ENCODE results near the gene HECW1. TPM values are rescaled to one million over a fixed set of nuclear protein-coding genes. Genes with fewer than 3 reads are reported as not detected.

HECW1 gene
- total and polyA plus RNA-seq, 2 donors (not counting 1 experiment from before 2014, with no cell fraction given), result not detected

DNA sequence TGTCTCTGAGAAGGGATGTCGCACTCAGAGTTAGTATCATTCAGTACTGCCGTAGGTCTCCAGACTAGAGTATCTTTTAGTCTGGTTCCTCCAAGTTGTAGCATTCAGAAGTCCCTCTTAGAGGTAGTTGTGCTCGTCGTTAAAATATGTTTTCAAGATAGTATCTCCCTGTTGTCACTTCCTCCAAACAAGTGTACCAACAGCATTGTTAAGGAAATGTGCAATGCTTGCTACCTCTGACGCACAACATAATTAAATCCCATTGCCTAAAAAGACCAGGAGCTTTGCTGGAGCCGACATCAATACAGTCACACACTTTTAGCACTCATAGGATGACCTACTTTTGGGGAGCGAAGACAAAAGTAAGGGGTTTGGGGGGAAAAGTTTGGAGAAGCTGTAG is 390.5 kb downstream of the HECW1 start:
- ATAC-seq (ENCODE audit: low read depth), result no peak
- no peak overlapping the region for H2AFZ ChIP-seq (ENCODE audit: insufficient read depth, low read depth, low read length, poor library complexity, severe bottlenecking)
- TF ChIP-seq EZH2 (IDR thresholded peaks at IDR 0.05; ENCODE audit: borderline replicate concordance, insufficient read depth, low read depth, low read length, poor library complexity, severe bottlenecking) (no peak), CTCF (IDR thresholded peaks at IDR 0.05) (no peak)
- no peak overlapping the region for H3K9ac ChIP-seq (ENCODE audit: low read length)
- H3K79me2 ChIP-seq (ENCODE audit: control insufficient read depth, insufficient read depth, low read length), result no peaks in the 10 kb centered on the region
- H3K9me3 ChIP-seq (ENCODE audit: control extremely low read depth in 1 of 3, control insufficient read depth in 2 of 3, insufficient read depth in 1 of 3, low read length in 2 of 3), result no peaks in the 10 kb centered on the region
- H3K27me3 ChIP-seq (replicated peaks in 1 of 4; ENCODE audit: control extremely low read depth in 1 of 4, control insufficient read depth in 3 of 4, insufficient read depth in 4 of 4, low read length in 3 of 4), result no peaks in the 10 kb centered on the region
- Mint-ChIP-seq H3K4me1 (no peaks in the 10 kb centered on the region), H3K4me3 (no peak overlapping the region), H3K27me3 (peaks cover 12% of the 10 kb centered on the region), H3K27ac (no peak overlapping the region), H3K9me3 (ENCODE audit: insufficient read depth) (no peaks in the 10 kb centered on the region)
- intact Hi-C loops (cut with micrococcal nuclease), result no loop called here
- no peak overlapping the region for H3K4me3 ChIP-seq (ENCODE audit: control extremely low read depth in 1 of 5, extremely low read depth in 1 of 5, insufficient read depth in 1 of 5, low read depth in 2 of 5, low read length in 4 of 5)
- H3K27ac ChIP-seq (ENCODE audit: low read length in 2 of 2), result no peak overlapping the region
- POLR2A ChIA-PET, result no interaction called here
- no peak for DNase-seq
- WGBS (ENCODE audit: insufficient coverage), result 100% methylated on average over 2 of the region's 7 CpGs
- H3K4me1 ChIP-seq (ENCODE audit: control insufficient read depth in 2 of 2, insufficient read depth in 2 of 2, low read length in 2 of 2), result no peaks in the 10 kb centered on the region
- no peaks in the 10 kb centered on the region for H3K36me3 ChIP-seq (replicated peaks in 1 of 2; ENCODE audit: control extremely low read depth in 1 of 2, control insufficient read depth in 1 of 2, extremely low read depth in 1 of 2, insufficient read depth in 2 of 2, low read length in 1 of 2)
- CTCF ChIA-PET, result no interaction called here
- no peaks in the 10 kb centered on the region for H4K20me1 ChIP-seq (ENCODE audit: control insufficient read depth, insufficient read depth, low read length, poor library complexity, severe bottlenecking)
- no peak overlapping the region for H3K4me2 ChIP-seq (replicated peaks; ENCODE audit: low read depth, low read length, poor library complexity, severe bottlenecking)

DNA sequence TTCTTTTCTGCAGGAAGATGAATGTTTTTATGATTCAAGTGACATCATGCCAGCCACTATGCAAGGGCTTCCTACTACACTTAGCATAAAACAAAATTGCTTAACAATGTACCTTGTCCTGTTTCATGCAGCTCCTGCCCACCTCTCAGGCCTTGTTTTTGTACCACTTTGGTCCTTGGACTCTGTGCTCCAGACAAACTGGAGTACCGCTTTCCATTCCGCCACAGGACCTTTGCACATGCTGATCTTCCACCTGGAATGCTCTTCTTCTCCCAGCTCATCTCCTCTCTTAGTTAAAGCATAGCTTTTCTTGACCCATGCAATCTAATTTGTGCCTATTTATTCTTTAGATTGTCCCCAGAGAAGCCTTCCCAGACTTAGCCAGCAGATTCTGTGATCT is 393.0 kb downstream of the HECW1 start:
- Mint-ChIP-seq H3K4me1 (no peaks in the 10 kb centered on the region), H3K4me3 (no peak overlapping the region), H3K27ac (no peak overlapping the region), H3K9me3 (ENCODE audit: insufficient read depth) (no peaks in the 10 kb centered on the region), H3K27me3 (peaks cover 12% of the 10 kb centered on the region)
- no peak for TF ChIP-seq CTCF (IDR thresholded peaks at IDR 0.05)
- no peak for TF ChIP-seq EZH2 (IDR thresholded peaks at IDR 0.05; ENCODE audit: borderline replicate concordance, insufficient read depth, low read depth, low read length, poor library complexity, severe bottlenecking)
- no peak overlapping the region for H3K9ac ChIP-seq (ENCODE audit: low read length)
- intact Hi-C loops (cut with micrococcal nuclease), result no loop called here
- no peak overlapping the region for H3K27ac ChIP-seq (ENCODE audit: low read length in 2 of 2)
- no peak overlapping the region for H3K4me3 ChIP-seq (ENCODE audit: control extremely low read depth in 1 of 5, extremely low read depth in 1 of 5, insufficient read depth in 1 of 5, low read depth in 2 of 5, low read length in 4 of 5)
- no peaks in the 10 kb centered on the region for H3K36me3 ChIP-seq (replicated peaks in 1 of 2; ENCODE audit: control extremely low read depth in 1 of 2, control insufficient read depth in 1 of 2, extremely low read depth in 1 of 2, insufficient read depth in 2 of 2, low read length in 1 of 2)
- no peaks in the 10 kb centered on the region for H3K79me2 ChIP-seq (ENCODE audit: control insufficient read depth, insufficient read depth, low read length)
- POLR2A ChIA-PET, result no interaction called here
- no peaks in the 10 kb centered on the region for H3K4me1 ChIP-seq (ENCODE audit: control insufficient read depth in 2 of 2, insufficient read depth in 2 of 2, low read length in 2 of 2)
- DNase-seq, result no peak
- no peak overlapping the region for H3K4me2 ChIP-seq (replicated peaks; ENCODE audit: low read depth, low read length, poor library complexity, severe bottlenecking)
- no peak for ATAC-seq (ENCODE audit: low read depth)
- WGBS (ENCODE audit: insufficient coverage), result 100% methylated on average over 2 of the region's 2 CpGs
- no peak overlapping the region for H2AFZ ChIP-seq (ENCODE audit: insufficient read depth, low read depth, low read length, poor library complexity, severe bottlenecking)
- H3K27me3 ChIP-seq (replicated peaks in 1 of 4; ENCODE audit: control extremely low read depth in 1 of 4, control insufficient read depth in 3 of 4, insufficient read depth in 4 of 4, low read length in 3 of 4), result peaks cover 0 to 2% (median 0%) of the 10 kb centered on the region in 4 experiments
- no peaks in the 10 kb centered on the region for H3K9me3 ChIP-seq (ENCODE audit: control extremely low read depth in 1 of 3, control insufficient read depth in 2 of 3, insufficient read depth in 1 of 3, low read length in 2 of 3)
- CTCF ChIA-PET, result interaction anchor here (1.4 kb wide), 1 partner anchor 51 kb away, joined by 3 read pairs; no protein-coding TSS in a partner anchor
- H4K20me1 ChIP-seq (ENCODE audit: control insufficient read depth, insufficient read depth, low read length, poor library complexity, severe bottlenecking), result no peaks in the 10 kb centered on the region

Data from B cell (primary cell).